Peyer's patch (tissue), 4 donors: Measurements from ENCODE around the gene COL24A1. TPM values are rescaled to one million over a fixed set of nuclear protein-coding genes. Genes with fewer than 3 reads are reported as not detected.
A peak's percentile ranks its signal among the peaks of the same experiment; 100 is the strongest.

ENCODE experiments used
- DNase-seq, 3 donors: peaks; one replicate each; pipeline ENCODE4 v3.0.0-alpha.2; 2017 to 2019
- H3K27ac ChIP-seq, 4 donors: fragments of 200-600 bp; sonication (generic); one replicate each; pipeline ENCODE4 v1.5.1; 2016 to 2019
- H3K27me3 ChIP-seq, 2 donors: fragments of 200-600 bp; sonication (generic); one replicate each; pipeline ENCODE4 v1.5.1; 2019
- H3K36me3 ChIP-seq, 3 donors: fragments of 200-600 bp; sonication (generic); one replicate each; pipeline ENCODE4 v1.5.1; 2016 to 2019
- H3K4me1 ChIP-seq, 4 donors: fragments of 200-600 bp; sonication (generic); one replicate each; pipeline ENCODE4 v1.5.1; 2016 to 2019
- H3K4me3 ChIP-seq, 4 donors: fragments of 200-600 bp; sonication (generic); 1 replicate in 3 of 4; 2 replicates in 1 of 4; pipeline ENCODE4 v1.5.1; 2016 to 2019; ENCODE audit warnings: mild to moderate bottlenecking in 1 of 4
- H3K9me3 ChIP-seq, 4 donors: fragments of 200-600 bp; sonication (generic); one replicate each; pipeline ENCODE4 v1.5.1; 2016 to 2019; ENCODE audit warnings: mild to moderate bottlenecking in 1 of 4
- POLR2A ChIP-seq, 2 donors: fragments of 450-650 bp; IDR thresholded peaks; one replicate each; pipeline ENCODE4 v1.5.1; 2017; ENCODE audit warnings: antibody characterized with exemption in 2 of 2, mild to moderate bottlenecking in 2 of 2, moderate library complexity in 2 of 2
- total RNA-seq, 4 donors: library from RNA; depleted of rRNA; stranded (reverse); fragments of >200 nt; gene quantifications; one replicate each; pipeline ENCODE4 v1.1.0, GENCODE V29; 2016
- TF ChIP-seq, protein P1 (sequence below), 6 experiments: fragments of 450-650 bp in 4 of 6; fragments of 200-600 bp in 2 of 6; sonication (generic) in 1 of 6; IDR thresholded peaks; one replicate each; pipeline ENCODE4 v1.5.1; 2017 to 2019; ENCODE audit warnings: antibody characterized with exemption in 6 of 6, mild to moderate bottlenecking in 3 of 6, moderate library complexity in 1 of 6

The COL24A1 gene
- total RNA-seq, 4 donors from 2014 or later = 0.18 to 3.3 (median 0.34) TPM

DNA sequence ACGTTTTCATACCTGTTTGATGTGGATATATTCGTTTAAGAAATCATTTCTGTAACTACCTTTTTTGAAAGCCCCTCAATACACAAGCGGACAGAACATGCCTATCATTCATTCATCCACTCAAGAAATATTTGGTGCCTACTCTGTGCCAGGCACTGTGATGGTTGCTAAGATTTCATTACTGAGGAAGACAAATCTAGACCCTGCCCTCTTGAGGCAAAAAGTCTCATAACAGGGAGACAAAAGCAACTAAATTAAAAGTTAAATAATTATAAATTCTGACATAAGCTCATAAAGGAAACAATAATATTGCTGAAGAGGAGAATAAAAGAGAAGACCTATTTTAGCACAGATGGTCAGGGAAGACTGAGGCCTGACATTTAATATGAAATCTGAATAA lies 244.8 kb downstream of the COL24A1 start:
- TF ChIP-seq, protein P1, sequence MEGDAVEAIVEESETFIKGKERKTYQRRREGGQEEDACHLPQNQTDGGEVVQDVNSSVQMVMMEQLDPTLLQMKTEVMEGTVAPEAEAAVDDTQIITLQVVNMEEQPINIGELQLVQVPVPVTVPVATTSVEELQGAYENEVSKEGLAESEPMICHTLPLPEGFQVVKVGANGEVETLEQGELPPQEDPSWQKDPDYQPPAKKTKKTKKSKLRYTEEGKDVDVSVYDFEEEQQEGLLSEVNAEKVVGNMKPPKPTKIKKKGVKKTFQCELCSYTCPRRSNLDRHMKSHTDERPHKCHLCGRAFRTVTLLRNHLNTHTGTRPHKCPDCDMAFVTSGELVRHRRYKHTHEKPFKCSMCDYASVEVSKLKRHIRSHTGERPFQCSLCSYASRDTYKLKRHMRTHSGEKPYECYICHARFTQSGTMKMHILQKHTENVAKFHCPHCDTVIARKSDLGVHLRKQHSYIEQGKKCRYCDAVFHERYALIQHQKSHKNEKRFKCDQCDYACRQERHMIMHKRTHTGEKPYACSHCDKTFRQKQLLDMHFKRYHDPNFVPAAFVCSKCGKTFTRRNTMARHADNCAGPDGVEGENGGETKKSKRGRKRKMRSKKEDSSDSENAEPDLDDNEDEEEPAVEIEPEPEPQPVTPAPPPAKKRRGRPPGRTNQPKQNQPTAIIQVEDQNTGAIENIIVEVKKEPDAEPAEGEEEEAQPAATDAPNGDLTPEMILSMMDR (IDR thresholded peaks at IDR 0.05) = no peak
- TF ChIP-seq POLR2A (IDR thresholded peaks at IDR 0.05) = no peak
- Histone ChIP-seq H3K36me3 (no peaks in the 10 kb centered on the region), H3K4me1 (no peaks in the 10 kb centered on the region), H3K27ac (no peak overlapping the region), H3K9me3 (no peaks in the 10 kb centered on the region), H3K4me3 (no peak overlapping the region), H3K27me3 (no peaks in the 10 kb centered on the region)
- no peak for DNase-seq

DNA sequence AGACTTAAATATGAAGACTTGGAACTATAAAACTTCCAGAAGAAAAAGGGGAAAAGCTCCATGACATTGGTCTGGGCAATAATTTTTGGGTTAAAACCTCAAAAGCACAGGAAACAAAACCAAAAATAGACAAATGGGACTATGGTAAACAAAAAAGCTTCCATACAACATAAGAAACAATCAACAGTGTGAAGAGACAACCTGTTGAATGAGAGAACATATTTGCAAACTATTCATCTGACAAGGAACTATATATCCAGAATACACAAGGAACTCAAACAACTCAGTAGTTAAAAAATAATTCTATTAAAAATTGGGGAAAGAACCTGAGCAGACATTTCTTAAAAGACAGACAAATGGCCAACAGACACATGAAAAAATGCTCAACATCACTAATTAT lies 255.7 kb downstream of the COL24A1 start:
- Histone ChIP-seq H3K27me3 (no peaks in the 10 kb centered on the region), H3K4me1 (no peaks in the 10 kb centered on the region), H3K4me3 (no peak overlapping the region), H3K9me3 (no peaks in the 10 kb centered on the region), H3K36me3 (no peaks in the 10 kb centered on the region), H3K27ac (no peak overlapping the region)
- no peak for DNase-seq
- TF ChIP-seq, protein P1 (IDR thresholded peaks at IDR 0.05) = no peak

DNA sequence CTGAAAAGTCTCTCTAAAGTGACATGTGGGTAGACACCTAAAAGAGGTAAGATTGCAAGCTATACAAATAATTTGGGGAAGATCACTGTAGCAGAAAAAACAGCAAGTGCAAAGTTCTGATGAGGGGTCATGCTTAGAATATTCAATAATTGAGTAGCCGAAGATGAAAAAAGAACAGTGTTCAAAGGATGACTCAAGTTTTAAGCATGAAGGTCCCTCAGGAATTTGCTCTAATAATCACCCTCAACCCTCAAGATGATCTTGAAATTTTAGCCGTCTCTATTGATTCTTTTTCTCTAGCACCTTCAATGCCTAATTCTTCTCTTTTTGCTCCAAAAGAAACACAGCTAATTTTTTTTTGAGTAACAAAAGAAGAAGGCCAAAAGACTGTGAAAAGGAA lies 257.7 kb downstream of the COL24A1 start:
- Histone ChIP-seq H3K4me3 (no peak overlapping the region), H3K36me3 (no peaks in the 10 kb centered on the region)
- TF ChIP-seq, protein P1 (IDR thresholded peaks at IDR 0.05) = no peak
- no peak for TF ChIP-seq POLR2A (IDR thresholded peaks at IDR 0.05)

DNA sequence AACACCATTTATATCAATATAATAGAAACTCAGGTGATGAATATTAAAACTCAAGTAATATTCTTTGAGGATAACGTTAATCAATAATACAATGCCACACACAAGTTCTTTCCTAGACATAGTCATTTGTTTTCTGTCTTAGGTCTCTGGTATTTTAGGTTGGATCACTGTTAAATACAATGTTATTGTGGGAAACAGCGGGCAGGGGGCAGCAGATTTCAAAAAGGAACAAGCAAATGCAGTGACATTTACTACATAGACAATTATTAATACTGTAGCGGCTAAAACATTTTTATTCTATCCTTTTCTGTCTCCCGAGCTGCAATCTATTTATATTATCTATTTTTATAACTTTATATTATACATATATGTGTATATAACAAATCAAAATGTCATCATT lies 261.9 kb downstream of the COL24A1 start:
- Histone ChIP-seq H3K27me3 (no peaks in the 10 kb centered on the region), H3K36me3 (no peaks in the 10 kb centered on the region), H3K4me3 (no peak overlapping the region), H3K27ac (no peak overlapping the region), H3K4me1 (no peaks in the 10 kb centered on the region), H3K9me3 (no peaks in the 10 kb centered on the region)
- DNase-seq = no peak
- TF ChIP-seq, protein P1 (IDR thresholded peaks at IDR 0.05) = peak in 2 of 6 experiments; percentile 19 to 22
- no peak for TF ChIP-seq POLR2A (IDR thresholded peaks at IDR 0.05)

More for the DNA sequence above, 257.7 kb downstream of the COL24A1 start:
- H3K9me3 ChIP-seq = no peaks in the 10 kb centered on the region
- H3K4me1 ChIP-seq = no peaks in the 10 kb centered on the region
- no peaks in the 10 kb centered on the region for H3K27me3 ChIP-seq
- DNase-seq = no peak
- no peak overlapping the region for H3K27ac ChIP-seq

DNA sequence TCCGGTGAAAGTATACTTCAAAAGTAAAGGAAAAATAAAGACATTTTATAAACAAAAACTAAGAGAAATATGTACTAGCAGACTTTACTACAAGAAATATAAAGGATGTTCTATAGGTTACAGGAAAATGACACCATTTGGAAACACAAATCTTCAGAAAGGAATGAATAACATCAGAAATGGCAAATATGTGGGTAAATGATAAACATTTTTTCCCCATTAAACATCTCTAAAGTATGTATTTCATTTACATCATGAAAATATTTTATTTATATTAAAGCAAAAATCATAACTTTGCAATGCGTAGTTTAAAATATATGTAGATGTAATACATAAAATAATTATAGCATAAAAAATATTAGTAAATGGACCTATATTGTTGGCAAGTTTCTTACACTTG lies 264.2 kb downstream of the COL24A1 start:
- no peak overlapping the region for H3K27ac ChIP-seq
- H3K36me3 ChIP-seq = no peaks in the 10 kb centered on the region
- H3K4me3 ChIP-seq = no peak overlapping the region
- H3K4me1 ChIP-seq = no peaks in the 10 kb centered on the region
- H3K9me3 ChIP-seq = no peaks in the 10 kb centered on the region
- TF ChIP-seq POLR2A (IDR thresholded peaks at IDR 0.05) = no peak
- TF ChIP-seq, protein P1 (IDR thresholded peaks at IDR 0.05) = no peak
- no peak for DNase-seq
- no peaks in the 10 kb centered on the region for H3K27me3 ChIP-seq

DNA sequence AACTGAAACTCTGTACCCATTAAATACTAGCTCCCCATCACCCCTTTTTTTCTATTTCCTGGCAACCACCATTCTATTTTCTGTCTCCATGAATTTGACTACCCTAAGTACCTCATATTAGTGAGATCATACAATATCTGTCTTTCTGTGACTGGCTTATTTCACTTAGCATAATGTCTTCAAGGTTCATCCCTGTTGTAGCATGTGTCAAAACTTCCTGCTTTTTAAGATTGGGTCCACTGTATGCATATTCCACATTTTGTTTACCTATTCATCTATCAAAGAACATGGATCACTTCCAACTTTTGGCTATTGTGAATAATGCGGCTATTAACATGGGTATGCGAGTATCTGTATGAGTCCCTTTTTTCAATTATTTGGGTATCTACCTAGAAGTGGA lies 266.7 kb downstream of the COL24A1 start:
- Histone ChIP-seq H3K4me1 (no peaks in the 10 kb centered on the region), H3K36me3 (no peaks in the 10 kb centered on the region), H3K9me3 (no peaks in the 10 kb centered on the region), H3K4me3 (no peak overlapping the region), H3K27ac (no peak overlapping the region), H3K27me3 (no peaks in the 10 kb centered on the region)
- TF ChIP-seq POLR2A (IDR thresholded peaks at IDR 0.05) = no peak
- TF ChIP-seq, protein P1 (IDR thresholded peaks at IDR 0.05) = no peak
- DNase-seq = no peak
